NCI-H2227 (cell line): Measurements from ENCODE around the gene DSCAML1.
A peak's percentile ranks its signal among the peaks of the same experiment; 100 is the strongest.

Source experiments
- DNase-seq: peaks from one replicate; lab custom pipeline; 2025; ENCODE audit not compliant: unreplicated experiment; lab: John Stamatoyannopoulos, UW

Gene DSCAML1

DNA sequence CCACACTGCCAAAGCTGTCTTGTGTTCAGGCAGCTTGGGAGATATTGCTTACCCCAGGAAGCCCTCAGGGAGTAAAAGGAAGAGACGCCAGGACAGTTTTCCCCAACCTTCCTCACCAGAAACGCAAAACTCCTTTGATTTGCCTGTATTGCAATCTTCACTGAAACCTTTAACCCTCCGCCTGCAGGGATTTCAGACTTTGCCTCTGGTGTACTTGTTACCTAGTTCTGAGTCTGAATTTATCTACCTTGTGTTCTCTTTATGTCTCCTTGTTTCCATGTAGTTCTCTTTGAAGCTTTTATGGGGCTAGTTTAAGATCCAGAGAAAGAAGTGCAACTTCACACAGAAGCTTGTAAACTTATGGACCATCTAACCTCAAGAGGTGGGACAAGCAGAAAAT lies 154.2 kb downstream of the DSCAML1 start:
- DNase-seq: no peak

DNA sequence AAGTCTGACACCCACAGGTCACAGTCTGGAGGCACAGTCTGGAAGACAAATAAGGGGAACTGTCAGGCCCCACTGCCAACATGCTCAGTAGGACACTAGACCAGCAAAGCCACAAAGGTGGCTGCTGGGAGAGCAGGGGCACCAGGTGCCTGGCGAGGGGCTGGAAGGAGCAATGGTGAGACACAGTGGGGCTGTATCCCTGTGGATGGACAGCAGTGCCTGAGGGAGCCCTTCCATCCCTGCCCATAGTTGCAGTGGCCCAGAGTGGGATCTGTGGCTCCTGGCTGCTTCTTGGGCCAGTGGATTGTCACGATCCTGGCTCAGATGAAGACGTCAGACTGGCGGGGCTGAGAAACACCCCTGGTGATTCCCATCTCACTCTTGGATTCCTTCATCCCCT lies 154.6 kb downstream of the DSCAML1 start:
- DNase-seq: no peak

DNA sequence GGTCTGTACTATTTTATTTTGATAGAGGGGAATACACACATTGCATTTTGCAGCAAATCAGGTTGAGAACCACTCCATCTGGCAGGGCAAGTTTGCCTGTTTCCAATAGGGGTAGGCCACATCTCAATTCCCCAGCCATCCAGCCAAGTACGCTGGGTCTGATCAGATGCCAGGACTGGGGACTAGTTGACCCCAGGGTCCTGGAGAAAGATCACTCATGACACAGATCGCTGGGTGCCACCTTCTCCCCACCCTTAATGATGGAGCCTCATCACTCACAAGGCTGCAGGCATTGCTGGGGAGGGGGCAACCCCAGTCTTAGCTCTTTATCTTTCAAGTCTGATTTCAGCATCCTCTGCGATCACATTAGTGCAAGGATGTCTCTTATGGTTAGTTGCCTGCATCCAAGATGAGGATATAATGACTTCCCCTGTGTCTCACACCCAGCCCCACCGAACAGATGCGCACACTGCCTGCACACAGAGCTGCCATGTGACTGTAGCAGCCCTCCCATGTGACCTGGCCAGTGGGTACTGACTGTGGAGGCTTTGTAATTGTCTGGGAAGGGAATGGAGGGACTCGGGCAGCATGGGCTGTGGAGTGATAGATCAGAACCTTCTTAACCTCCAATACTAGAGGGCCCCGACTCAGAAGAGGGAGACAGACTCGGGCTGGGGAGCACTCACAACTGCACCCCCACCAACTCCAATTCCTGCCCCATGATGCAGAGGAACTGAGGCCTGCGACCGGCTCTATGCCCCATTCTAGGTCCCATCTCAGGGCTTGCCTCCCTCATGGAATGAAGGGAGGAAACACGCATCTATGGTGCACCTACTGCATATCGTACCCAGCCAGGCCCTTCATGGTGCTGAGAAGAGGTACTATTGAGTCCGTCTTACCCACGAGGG lies 155.8 kb downstream of the DSCAML1 start:
- no peak for DNase-seq

- DNase-seq: no peak
Observed at GRCh38 chr11:117640041-117640440, 157.0 kb downstream of the DSCAML1 start.

- no peak for DNase-seq
Observed at GRCh38 chr11:117639601-117640000, 157.4 kb downstream of the DSCAML1 start.

DNA sequence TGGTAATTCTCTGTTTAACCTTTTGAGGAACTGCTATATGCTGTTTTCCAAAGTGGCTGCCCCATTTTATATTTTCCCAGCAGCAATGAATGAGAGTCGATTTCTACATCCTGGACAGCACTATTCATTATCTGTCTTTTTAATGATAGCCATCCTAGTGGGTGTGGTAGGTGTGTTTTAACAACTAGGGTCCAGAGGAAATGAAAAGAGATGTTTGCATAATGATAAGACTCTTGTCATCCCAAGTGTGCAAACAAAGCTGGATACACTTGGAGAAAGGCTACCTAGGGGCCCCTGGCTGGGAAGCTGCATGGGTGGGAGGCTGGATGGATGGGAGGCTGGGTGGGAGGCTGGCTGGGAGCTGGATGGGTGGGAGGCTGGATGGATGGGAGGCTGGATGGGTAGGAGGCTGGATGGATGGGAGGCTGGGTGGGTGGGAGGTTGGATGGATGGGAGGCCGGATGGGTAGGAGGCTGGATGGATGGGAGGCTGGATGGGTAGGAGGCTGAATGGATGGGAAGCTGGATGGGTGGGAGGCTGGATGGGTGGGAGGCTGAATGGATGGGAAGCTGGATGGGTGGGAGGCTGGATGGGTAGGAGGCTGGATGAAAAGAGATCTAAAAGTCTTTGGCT lies 158.0 kb downstream of the DSCAML1 start:
- DNase-seq: no peak

DNA sequence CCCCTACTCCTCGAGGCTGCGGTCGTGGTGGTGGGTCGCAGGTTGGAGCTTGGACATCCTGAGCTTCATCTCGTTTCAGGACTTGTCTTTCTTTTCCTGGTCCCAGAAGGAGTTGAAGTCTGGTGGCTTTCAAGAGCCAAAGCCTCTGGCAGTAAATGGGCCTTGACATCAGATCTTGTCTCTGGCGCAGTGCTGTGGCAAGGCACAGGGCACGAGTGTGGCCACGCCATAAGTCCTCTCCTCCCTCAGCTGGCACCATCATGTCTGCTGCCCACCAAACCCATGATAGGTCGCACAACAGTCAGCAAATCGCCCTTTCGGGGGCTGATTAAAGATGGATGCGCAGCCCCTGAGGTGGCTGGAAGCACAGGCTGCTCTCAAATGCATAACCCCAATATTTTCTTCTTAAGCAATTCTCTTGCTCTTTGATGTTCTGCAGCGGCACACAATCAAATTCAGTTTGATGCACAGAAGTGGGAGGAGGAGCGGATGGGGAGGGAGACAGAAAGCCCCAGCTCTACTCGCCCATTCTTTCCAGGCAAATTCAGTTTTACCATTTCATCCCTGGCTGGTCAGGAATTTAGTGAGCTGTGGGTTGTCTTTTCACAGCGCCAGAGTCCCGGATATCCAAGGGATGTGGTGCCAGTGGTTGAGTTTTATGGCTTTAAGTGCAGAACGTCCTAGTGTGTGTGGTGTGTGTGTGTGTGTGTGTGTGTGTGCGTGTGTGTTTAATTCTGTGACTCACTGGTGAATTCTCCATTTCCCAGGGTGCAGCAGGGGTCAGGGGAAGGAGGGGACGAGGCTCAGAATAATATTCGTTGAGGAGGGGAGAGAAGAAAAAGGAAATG lies 162.0 kb downstream of the DSCAML1 start:
- no peak for DNase-seq

GRCh38 chr11:117633976-117634755 lies 162.8 kb downstream of the DSCAML1 start:
- no peak for DNase-seq

- DNase-seq: no peak
Observed at GRCh38 chr11:117633186-117633754, 163.7 kb downstream of the DSCAML1 start.

DNA sequence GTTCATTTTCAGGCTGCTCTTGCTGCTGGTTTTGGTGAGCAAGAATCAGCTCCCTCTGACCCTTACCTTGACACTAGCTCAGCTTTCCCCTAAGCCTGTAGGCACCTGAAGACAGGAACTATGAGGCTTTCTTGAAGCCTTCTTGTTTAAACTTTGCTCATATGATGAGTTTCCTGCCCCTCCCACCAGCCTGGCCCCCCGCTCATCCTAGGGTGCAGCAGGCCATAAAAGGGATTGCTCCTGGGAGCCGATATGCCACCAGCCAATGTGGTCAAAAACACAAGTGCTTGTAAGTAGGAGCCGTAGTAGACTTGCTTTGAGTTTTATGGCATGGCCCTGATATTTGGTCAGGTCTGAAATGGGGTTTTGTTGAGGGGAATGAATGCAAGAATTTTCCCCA lies 164.7 kb downstream of the DSCAML1 start:
- DNase-seq: no peak

GRCh38 chr11:117631336-117632140 lies 165.5 kb downstream of the DSCAML1 start:
- no peak for DNase-seq

GRCh38 chr11:117629891-117630538 lies 167.0 kb downstream of the DSCAML1 start:
- DNase-seq: no peak

GRCh38 chr11:117629146-117629545 lies 167.9 kb downstream of the DSCAML1 start:
- DNase-seq: no peak

DNA sequence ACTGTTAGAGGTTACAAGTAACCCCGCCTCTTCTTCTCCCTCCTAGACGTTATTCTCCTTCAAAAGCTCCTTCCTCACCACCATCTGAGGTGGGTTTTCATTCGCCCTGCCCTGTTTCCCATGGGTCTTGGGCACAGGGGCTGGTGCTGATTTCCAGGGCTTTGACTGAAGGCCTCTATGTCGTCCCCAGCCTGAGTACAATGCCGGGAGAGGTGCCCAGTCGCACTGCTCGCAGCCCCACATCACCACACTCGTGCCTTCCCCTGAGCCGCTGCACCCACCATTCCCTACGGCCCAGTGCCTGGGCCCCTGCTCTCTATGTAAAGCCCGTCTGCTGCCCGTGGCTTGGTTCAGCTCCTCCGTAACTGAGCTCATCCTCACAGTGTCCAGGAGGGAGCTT lies 169.8 kb downstream of the DSCAML1 start:
- no peak for DNase-seq

- DNase-seq: no peak
Observed at GRCh38 chr11:117626576-117626975, 170.4 kb downstream of the DSCAML1 start.

DNA sequence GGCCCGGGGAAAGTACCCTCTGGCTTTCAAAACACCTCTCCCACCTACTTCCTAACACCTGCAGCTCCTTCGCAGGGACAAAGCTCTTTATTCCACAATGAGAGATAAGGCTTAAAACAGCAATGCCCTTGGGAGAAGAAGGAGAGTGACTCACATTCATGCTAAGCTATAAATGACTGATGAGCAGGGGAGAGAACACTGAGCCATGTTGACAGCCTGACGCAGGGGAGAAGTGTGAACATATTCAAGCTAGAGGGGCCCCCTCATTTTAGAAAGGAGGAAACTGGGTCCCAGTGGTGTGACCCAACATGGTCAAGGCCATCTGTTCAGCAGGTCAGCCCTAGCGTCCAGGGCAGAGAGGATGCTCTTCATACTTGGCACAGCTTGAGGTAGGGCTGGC lies 171.8 kb downstream of the DSCAML1 start:
- no peak for DNase-seq

DNA sequence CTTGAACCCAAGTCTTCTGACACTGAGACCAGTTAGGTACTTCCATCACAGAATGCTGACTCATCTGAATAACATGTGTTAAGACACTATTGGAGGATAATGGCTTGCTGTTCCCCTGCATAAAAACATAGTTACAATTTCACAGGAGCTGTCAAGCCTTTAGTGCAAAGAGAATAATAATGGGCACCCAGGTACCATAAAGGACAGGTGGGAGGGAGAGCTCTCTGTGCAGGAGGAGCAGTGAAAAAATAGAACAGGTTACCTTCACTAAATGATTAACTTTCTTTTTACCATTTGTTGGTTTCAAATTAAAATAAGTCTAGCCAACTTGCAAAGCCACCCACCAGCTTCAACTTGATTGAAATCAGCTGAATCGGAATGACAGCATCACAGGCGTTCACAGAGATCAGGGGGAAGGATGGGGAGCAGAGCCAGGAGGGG lies 173.2 kb downstream of the DSCAML1 start:
- DNase-seq: no peak

DNA sequence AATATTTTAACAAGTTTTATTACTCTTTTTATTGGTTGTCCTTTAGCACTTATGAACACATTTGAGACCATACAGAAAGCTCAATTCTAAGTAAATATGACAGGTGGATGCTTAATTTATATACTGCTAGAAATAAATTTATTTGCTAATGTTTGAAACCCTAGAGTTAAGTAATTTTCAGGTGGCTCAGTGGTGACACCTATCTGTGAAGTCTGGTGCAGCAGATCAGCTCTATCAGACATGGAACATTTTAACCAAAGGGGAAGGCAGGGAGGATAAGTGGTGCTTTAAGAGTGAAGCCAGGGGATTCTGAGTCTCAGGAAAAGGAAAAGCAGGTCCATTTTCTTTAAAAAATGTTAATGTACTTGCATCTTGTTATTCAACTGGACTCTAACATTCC lies 175.8 kb downstream of the DSCAML1 start:
- peak; percentile 10 for DNase-seq

DNA sequence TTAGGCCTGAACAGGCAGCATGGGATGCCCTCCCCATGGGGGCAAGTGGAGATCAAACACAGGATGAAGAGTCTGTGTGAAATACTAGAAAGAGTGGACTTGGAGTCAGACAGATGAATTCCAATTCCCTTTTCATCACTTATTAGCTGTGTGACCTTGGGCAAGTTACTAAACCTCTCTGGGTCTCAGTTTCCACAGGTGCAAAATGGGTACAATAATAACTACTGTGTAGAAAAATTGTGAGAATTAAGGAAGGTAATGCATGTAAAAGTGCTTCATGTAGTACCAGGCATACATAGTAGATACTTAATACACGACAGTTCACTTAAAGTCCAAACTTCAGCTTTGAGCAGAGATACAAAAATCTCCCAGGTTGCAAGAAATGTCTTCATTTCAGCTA lies 176.4 kb downstream of the DSCAML1 start:
- no peak for DNase-seq
